LNCAP (cell line): Measurements from ENCODE around the gene DISP1.

Experiments used
- CTCF ChIP-seq: fragments of 450-650 bp; IDR thresholded peaks from 2 replicates; pipeline ENCODE4 v1.5.1; 2017; ENCODE audit warnings: mild to moderate bottlenecking

DISP1 gene

DNA sequence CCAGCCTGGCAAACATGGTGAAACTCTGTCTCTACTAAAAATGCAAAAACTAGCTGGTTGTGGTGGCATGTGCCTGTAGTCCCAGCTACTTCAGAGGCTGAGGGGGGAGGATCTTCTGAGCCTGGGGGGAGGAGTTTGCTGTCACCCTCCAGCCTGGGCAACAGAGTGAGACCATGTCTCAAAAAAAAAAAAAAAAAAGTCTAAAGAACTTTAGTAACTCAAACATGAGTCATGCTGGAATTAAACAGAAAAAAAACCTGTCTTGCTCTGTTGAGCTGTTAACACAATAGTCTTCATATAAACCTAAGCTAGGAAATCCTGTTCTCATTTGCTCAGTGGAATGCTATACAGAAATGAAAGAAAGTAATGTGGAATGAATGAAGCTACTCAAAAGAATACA, 16.7 kb upstream of the DISP1 start:
- no peak for TF ChIP-seq CTCF

DNA sequence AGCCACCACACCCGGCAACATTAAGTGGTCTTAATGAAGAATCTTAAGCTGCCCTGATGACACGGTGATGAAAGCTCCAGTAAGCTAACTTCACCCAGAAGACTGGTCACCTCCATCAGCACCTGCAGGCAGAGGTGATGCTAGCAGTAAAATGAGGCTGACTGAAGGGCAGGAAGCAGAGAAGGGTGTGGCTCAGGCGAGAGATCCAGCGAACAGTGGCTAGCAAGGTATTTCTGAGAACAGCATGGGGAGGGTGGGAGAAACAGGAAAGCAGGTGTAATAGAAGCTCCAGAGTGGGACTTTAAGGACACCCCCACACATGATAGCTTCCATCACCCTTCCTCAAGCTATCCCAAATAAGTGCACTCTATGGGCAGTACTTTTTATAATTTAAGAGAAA, 15.9 kb upstream of the DISP1 start:
- no peak for TF ChIP-seq CTCF

DNA sequence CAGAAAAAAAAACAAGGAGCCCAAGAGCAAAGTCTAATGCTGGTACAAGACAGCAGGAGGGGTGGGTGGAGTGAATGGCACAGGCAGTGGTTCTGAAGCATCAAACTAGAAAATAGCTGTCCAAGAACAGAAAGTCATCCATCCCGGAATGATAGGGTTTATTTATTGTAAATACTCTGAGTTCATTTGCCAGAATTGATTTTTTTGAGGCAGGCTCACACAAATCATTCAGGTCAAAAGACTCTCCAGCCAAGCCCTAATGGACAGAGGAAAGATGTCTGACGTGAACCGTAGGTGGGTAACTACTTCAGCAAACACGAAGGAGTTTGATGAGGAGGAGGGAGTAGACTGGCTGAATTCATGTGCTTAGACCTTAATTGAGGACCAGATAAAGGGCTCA, 13.8 kb upstream of the DISP1 start:
- no peak for TF ChIP-seq CTCF

DNA sequence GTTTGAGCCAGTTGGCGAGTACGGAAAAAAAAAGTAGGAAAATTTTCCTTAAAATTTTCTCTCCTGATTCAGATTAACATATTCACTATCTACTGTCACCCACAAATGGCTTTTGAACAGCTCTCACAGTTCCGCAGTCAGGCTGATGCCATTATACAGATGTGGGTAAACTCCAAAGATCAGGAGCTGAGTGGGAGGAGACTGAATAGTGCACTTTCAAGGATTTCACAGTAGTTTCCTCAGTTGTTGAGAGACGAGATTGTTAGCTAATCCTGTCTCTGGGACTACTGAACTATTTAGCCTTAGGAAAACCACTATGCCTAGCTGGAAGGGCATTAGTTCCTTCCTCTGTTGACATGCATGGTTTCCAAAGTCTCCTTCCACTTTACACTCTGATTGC, 3.2 kb upstream of the DISP1 start:
- no peak for TF ChIP-seq CTCF

GRCh38 chr1:222813866-222814535, 838 bp upstream of the DISP1 start:
- no peak for TF ChIP-seq CTCF

- no peak for TF ChIP-seq CTCF
These were observed 564 bp downstream of the DISP1 start for GRCh38 chr1:222815440-222815765.

DNA sequence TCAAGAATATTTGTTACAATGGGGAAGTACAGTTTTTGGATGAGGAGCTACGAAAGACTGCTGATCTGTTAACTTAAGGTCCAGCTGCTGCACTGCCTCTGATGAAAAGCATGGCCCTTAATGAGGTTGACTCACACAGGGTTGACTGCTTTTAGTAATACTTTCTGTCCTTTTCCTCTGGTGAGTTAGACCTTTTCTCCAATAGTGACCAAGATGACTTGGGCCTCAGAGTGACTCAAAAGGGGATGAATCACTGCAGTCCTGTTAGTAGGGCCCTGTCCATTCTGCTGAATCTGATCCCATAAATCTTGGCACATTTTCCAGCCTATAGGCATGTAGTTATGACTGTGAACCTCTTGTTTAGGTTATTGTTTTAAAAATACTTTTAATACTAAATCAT, 2.7 kb downstream of the DISP1 start:
- TF ChIP-seq CTCF = no peak

GRCh38 chr1:222818171-222818570, 3.3 kb downstream of the DISP1 start:
- no peak for TF ChIP-seq CTCF
